SH-SY5Y (cell line): ENCODE data around the gene FRMD4A.

Source experiments
- GATA2 ChIP-seq: IDR thresholded peaks from 2 replicates; pipeline ENCODE4 v1.6.1; 2011; ENCODE audit warnings: mild to moderate bottlenecking, low read depth, low read length
- GATA3 ChIP-seq: IDR thresholded peaks from 2 replicates; pipeline ENCODE4 v1.6.1; 2011; ENCODE audit warnings: low read depth, mild to moderate bottlenecking, low read length, moderate library complexity

- TF ChIP-seq GATA2 (no peak), GATA3 (no peak)
These were observed 661.4 kb downstream of the FRMD4A start for GRCh38 chr10:13669182-13669855.
